GOT3 (cell line): ENCODE data around the gene FBXO36.

Experiments used
- DNase-seq: peaks from one replicate; lab custom pipeline; 2025; ENCODE audit warnings: mixed read lengths; lab: John Stamatoyannopoulos, UW

FBXO36 gene

GRCh38 chr2:229970406-229970805 is 48.1 kb downstream of the FBXO36 start:
- DNase-seq: no peak

GRCh38 chr2:229971298-229971790 is 49.0 kb downstream of the FBXO36 start:
- no peak for DNase-seq

GRCh38 chr2:229974266-229974665 is 52.0 kb downstream of the FBXO36 start:
- no peak for DNase-seq

GRCh38 chr2:229980431-229981184 is 58.3 kb downstream of the FBXO36 start:
- DNase-seq: no peak

GRCh38 chr2:229993236-229993635 is 70.9 kb downstream of the FBXO36 start:
- DNase-seq: no peak

- DNase-seq: no peak
Observed at GRCh38 chr2:229996320-229996719, 74.0 kb downstream of the FBXO36 start.

- DNase-seq: no peak
Observed at GRCh38 chr2:229997565-229997964, 75.3 kb downstream of the FBXO36 start.

- no peak for DNase-seq
Observed at GRCh38 chr2:230000118-230000841, 78.0 kb downstream of the FBXO36 start.

GRCh38 chr2:230007931-230008707 is 85.8 kb downstream of the FBXO36 start:
- DNase-seq: peak; percentile 18

GRCh38 chr2:230008708-230009066 is 86.4 kb downstream of the FBXO36 start:
- no peak for DNase-seq

- no peak for DNase-seq
Observed at GRCh38 chr2:230010501-230010900, 88.2 kb downstream of the FBXO36 start.

GRCh38 chr2:230011617-230012016 is 89.3 kb downstream of the FBXO36 start:
- no peak for DNase-seq

- no peak for DNase-seq
Observed at GRCh38 chr2:230012267-230012884, 90.1 kb downstream of the FBXO36 start.

GRCh38 chr2:230016844-230017243 is 94.5 kb downstream of the FBXO36 start:
- DNase-seq: no peak

- DNase-seq: no peak
Observed at GRCh38 chr2:230018153-230018552, 95.8 kb downstream of the FBXO36 start.

- no peak for DNase-seq
Observed at GRCh38 chr2:230019742-230020141, 97.4 kb downstream of the FBXO36 start.

- DNase-seq: no peak
Observed at GRCh38 chr2:230023313-230023712, 101.0 kb downstream of the FBXO36 start.

- DNase-seq: no peak
Observed at GRCh38 chr2:230042195-230042594, 119.9 kb downstream of the FBXO36 start.

- no peak for DNase-seq
Observed at GRCh38 chr2:230043025-230043424, 120.7 kb downstream of the FBXO36 start.

GRCh38 chr2:230043461-230043860 is 121.2 kb downstream of the FBXO36 start:
- DNase-seq: no peak

- no peak for DNase-seq
Observed at GRCh38 chr2:230046491-230046890, 124.2 kb downstream of the FBXO36 start.

GRCh38 chr2:230048010-230048671 is 125.8 kb downstream of the FBXO36 start:
- no peak for DNase-seq
